Lower leg skin (tissue), 3 donors: ENCODE data around the gene ITGB5.

Source experiments
- POLR2A ChIP-seq, 2 donors: fragments of 450-650 bp; IDR thresholded peaks; one replicate each; pipeline ENCODE4 v1.6.1; 2016 to 2017; ENCODE audit warnings: antibody characterized with exemption in 2 of 2, mild to moderate bottlenecking in 1 of 2, moderate library complexity in 1 of 2
- TF ChIP-seq, protein P1 (sequence below), 3 donors: fragments of 450-650 bp; IDR thresholded peaks; one replicate each; pipeline ENCODE4 v1.5.1; 2016; ENCODE audit warnings: antibody characterized with exemption in 3 of 3, mild to moderate bottlenecking in 3 of 3, moderate library complexity in 2 of 3

DNA sequence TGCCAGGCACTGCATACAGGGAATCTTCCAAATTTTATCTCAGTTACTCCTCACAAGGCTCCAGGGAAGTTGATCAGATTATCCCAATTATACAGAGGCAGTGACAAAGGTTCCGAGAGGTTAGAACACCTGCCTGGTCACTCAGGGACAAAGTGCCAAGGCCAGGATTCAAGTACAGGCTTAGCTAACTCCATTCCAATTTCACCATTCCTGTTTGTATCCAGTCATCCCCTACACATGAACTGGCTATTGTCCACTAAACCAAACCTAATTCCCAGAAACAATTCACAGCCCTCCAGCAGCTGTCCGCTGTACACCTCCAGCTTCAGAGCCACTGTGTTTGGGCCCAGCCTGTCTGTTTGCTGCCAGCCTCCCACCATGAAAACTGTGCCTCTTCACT, 31.4 kb upstream of the ITGB5 start:
- no peak for TF ChIP-seq POLR2A (IDR thresholded peaks at IDR 0.05)
- TF ChIP-seq, protein P1, sequence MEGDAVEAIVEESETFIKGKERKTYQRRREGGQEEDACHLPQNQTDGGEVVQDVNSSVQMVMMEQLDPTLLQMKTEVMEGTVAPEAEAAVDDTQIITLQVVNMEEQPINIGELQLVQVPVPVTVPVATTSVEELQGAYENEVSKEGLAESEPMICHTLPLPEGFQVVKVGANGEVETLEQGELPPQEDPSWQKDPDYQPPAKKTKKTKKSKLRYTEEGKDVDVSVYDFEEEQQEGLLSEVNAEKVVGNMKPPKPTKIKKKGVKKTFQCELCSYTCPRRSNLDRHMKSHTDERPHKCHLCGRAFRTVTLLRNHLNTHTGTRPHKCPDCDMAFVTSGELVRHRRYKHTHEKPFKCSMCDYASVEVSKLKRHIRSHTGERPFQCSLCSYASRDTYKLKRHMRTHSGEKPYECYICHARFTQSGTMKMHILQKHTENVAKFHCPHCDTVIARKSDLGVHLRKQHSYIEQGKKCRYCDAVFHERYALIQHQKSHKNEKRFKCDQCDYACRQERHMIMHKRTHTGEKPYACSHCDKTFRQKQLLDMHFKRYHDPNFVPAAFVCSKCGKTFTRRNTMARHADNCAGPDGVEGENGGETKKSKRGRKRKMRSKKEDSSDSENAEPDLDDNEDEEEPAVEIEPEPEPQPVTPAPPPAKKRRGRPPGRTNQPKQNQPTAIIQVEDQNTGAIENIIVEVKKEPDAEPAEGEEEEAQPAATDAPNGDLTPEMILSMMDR (IDR thresholded peaks at IDR 0.05): no peak
